Right lobe of liver (tissue), 4 donors: ENCODE data around the gene C1QTNF4.

ENCODE experiments used
- POLR2A ChIP-seq: fragments of 450-650 bp; IDR thresholded peaks from one replicate; pipeline ENCODE4 v1.6.1; 2017; ENCODE audit warnings: antibody characterized with exemption, mild to moderate bottlenecking
- TF ChIP-seq, protein P1 (sequence below), 4 donors: fragments of 200-600 bp in 3 of 4; fragments of 450-650 bp in 1 of 4; IDR thresholded peaks; one replicate each; pipeline versions ENCODE4 v1.5.1 to v1.8.0; 2016 to 2022; ENCODE audit warnings: antibody characterized with exemption in 4 of 4, mild to moderate bottlenecking in 2 of 4
- donor health status: DM: no; HTN: no; CAD: no.
- donor health status: DM: no; HTN: no; CAD: no.
- donor health status: DM: no; HTN: yes; CAD: no.

GRCh38 chr11:47589977-47590861 is 4.0 kb downstream of the C1QTNF4 start:
- TF ChIP-seq, protein P1, sequence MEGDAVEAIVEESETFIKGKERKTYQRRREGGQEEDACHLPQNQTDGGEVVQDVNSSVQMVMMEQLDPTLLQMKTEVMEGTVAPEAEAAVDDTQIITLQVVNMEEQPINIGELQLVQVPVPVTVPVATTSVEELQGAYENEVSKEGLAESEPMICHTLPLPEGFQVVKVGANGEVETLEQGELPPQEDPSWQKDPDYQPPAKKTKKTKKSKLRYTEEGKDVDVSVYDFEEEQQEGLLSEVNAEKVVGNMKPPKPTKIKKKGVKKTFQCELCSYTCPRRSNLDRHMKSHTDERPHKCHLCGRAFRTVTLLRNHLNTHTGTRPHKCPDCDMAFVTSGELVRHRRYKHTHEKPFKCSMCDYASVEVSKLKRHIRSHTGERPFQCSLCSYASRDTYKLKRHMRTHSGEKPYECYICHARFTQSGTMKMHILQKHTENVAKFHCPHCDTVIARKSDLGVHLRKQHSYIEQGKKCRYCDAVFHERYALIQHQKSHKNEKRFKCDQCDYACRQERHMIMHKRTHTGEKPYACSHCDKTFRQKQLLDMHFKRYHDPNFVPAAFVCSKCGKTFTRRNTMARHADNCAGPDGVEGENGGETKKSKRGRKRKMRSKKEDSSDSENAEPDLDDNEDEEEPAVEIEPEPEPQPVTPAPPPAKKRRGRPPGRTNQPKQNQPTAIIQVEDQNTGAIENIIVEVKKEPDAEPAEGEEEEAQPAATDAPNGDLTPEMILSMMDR (IDR thresholded peaks at IDR 0.05), result no peak
- no peak for TF ChIP-seq POLR2A
